Measurements from ENCODE around the gene GSC2. TPM values are rescaled to one million over a fixed set of nuclear protein-coding genes. Genes with fewer than 3 reads are reported as not detected.
A peak's percentile ranks its signal among the peaks of the same experiment; 100 is the strongest.

GSC2 gene
- total and polyA plus RNA-seq, 9 of the 15 experiments (the other 6 are each of a cell fraction or from before 2014, with no cell fraction given) = not detected

GRCh38 chr22:19109198-19110063, 40.7 kb downstream of the GSC2 start (continued):
- TF ChIP-seq ZNF318 (IDR thresholded peaks at IDR 0.05; ENCODE audit: borderline replicate concordance in 1 of 2, low read depth in 1 of 2) = peak in 1 of 2 experiments; percentile 65; a peak in 2 of 4 replicates
- no peak for TF ChIP-seq MCM7 (IDR thresholded peaks at IDR 0.05)
- TF ChIP-seq GABPB2 (CRISPR knock-in tag; conservative IDR thresholded peaks at IDR 0.05) = no peak
- TF ChIP-seq SRSF9 (IDR thresholded peaks at IDR 0.05; ENCODE audit: borderline replicate concordance, low read depth, low read length) = no peak
- TF ChIP-seq ETS1 (conservative IDR thresholded peaks at IDR 0.05; ENCODE audit: control insufficient read depth, low read depth, low read length) = no peak
- TF ChIP-seq JUND (IDR thresholded peaks at IDR 0.05; ENCODE audit: borderline replicate concordance, low read depth, low read length) = peak; percentile 85
- TF ChIP-seq JUND (tag; IDR thresholded peaks at IDR 0.05; ENCODE audit: borderline replicate concordance, low read depth, low read length) = peak; percentile 84; the same call in 2 of the 3 replicates
- peak; percentile 6; the same call in 1 of the 2 replicates for TF ChIP-seq ZBTB17 (CRISPR knock-in tag; IDR thresholded peaks at IDR 0.05)
- no peak for TF ChIP-seq ATF6 (CRISPR knock-in tag; IDR thresholded peaks at IDR 0.05)
- TF ChIP-seq SMARCE1 (IDR thresholded peaks at IDR 0.05) = peak; percentile 98
- TF ChIP-seq ZFP36 (IDR thresholded peaks at IDR 0.05; ENCODE audit: low read depth, low read length, partially characterized antibody) = peak; percentile 16
- TF ChIP-seq ZNF24 (IDR thresholded peaks at IDR 0.05) = no peak; the same call in 1 of the 2 replicates
- TF ChIP-seq MXI1 (IDR thresholded peaks at IDR 0.05; ENCODE audit: low read depth, low read length) = peak; percentile 81; the same call in 1 of the 2 replicates
- TF ChIP-seq ZNF583 (CRISPR knock-in tag; IDR thresholded peaks at IDR 0.05) = 0 out of 2 replicates have a peak, but pooled peaks have one; percentile 51
- peak in 1 of 2 experiments; percentile 7; a peak in 1 of 4 replicates for TF ChIP-seq ETV6 (IDR thresholded peaks at IDR 0.05; ENCODE audit: borderline replicate concordance in 1 of 2, low read depth in 2 of 2, low read length in 1 of 2)
- TF ChIP-seq ETV6 (CRISPR knock-in tag; IDR thresholded peaks at IDR 0.05; ENCODE audit: borderline replicate concordance) = no peak; the same call in 1 of the 2 replicates

All from K562 (cell line).